GM23338 (cell line): Measurements from ENCODE around the gene RMI2. TPM values are rescaled to one million over a fixed set of nuclear protein-coding genes. Genes with fewer than 3 reads are reported as not detected.

Experiments
- ATAC-seq: fragments of 200-7000 bp; cut with Tn5 transposase; 3 replicates; pipeline ENCODE4 v1.9.1; 2020
- DNase-seq: peaks from one replicate; pipeline ENCODE4 v3.0.0-alpha.2; 2015; ENCODE audit warnings: low spot score
- H2AFZ ChIP-seq: fragments of 200-600 bp; sonication (generic); 2 replicates; pipeline ENCODE4 v1.8.0; 2016; ENCODE audit warnings: antibody characterized with exemption, mild to moderate bottlenecking, moderate library complexity
- H3F3A ChIP-seq: fragments of 200-600 bp; sonication (generic); replicated peaks from 2 replicates; pipeline ENCODE4 v1.8.0; 2017; ENCODE audit warnings: antibody characterized with exemption, mixed run types, low read depth
- H3K27ac ChIP-seq: fragments of 200-600 bp; sonication (generic); 2 replicates; pipeline ENCODE4 v1.6.1; 2016; ENCODE audit warnings: low read depth
- H3K27me3 ChIP-seq: fragments of 200-600 bp; sonication (generic); 2 replicates; pipeline ENCODE4 v1.8.0; 2016; ENCODE audit warnings: mild to moderate bottlenecking, mixed run types, moderate library complexity; ENCODE audit not compliant: insufficient read depth
- H3K36me3 ChIP-seq: fragments of 200-600 bp; sonication (generic); 2 replicates; pipeline ENCODE4 v1.8.0; 2016; ENCODE audit warnings: mild to moderate bottlenecking; ENCODE audit not compliant: insufficient read depth
- H3K4me1 ChIP-seq: fragments of 200-600 bp; sonication (generic); 2 replicates; pipeline ENCODE4 v1.8.0; 2016; ENCODE audit warnings: mild to moderate bottlenecking, moderate library complexity; ENCODE audit not compliant: insufficient read depth
- H3K4me2 ChIP-seq: fragments of 200-600 bp; sonication (generic); 2 replicates; pipeline ENCODE4 v1.7.1; 2017; ENCODE audit warnings: mixed run types
- H3K4me3 ChIP-seq: fragments of 200-600 bp; sonication (generic); 2 replicates; pipeline ENCODE4 v1.6.1; 2016; ENCODE audit warnings: mixed run types
- H3K79me2 ChIP-seq: fragments of 200-600 bp; sonication (generic); replicated peaks from 2 replicates; pipeline ENCODE4 v1.8.0; 2017; ENCODE audit warnings: mild to moderate bottlenecking; ENCODE audit not compliant: insufficient read depth
- H3K9me2 ChIP-seq: fragments of 200-600 bp; sonication (generic); 2 replicates; pipeline ENCODE4 v1.8.0; 2017; ENCODE audit not compliant: insufficient read depth
- H4K20me1 ChIP-seq: fragments of 200-600 bp; sonication (generic); replicated peaks from 2 replicates; pipeline ENCODE4 v1.8.0; 2017; ENCODE audit warnings: mild to moderate bottlenecking; ENCODE audit not compliant: insufficient read depth
- H3K27ac Mint-ChIP-seq: 2 replicates; pipeline ENCODE4 v1.8.0; 2020; ENCODE audit warnings: inconsistent platforms, mild to moderate bottlenecking, moderate library complexity, mixed read lengths
- H3K27me3 Mint-ChIP-seq: 3 replicates; pipeline ENCODE4 v1.8.0; 2022; ENCODE audit warnings: low read depth, mild to moderate bottlenecking, moderate library complexity, mixed read lengths, inconsistent platforms; ENCODE audit not compliant: insufficient read depth, poor library complexity
- H3K36me3 Mint-ChIP-seq: 3 replicates; pipeline ENCODE4 v1.8.0; 2021; ENCODE audit warnings: low read depth, mild to moderate bottlenecking, inconsistent platforms, moderate library complexity, mixed read lengths
- H3K4me1 Mint-ChIP-seq: 3 replicates; pipeline ENCODE4 v1.8.0; 2020; ENCODE audit warnings: mild to moderate bottlenecking, inconsistent platforms, mixed read lengths
- H3K4me3 Mint-ChIP-seq: 3 replicates; pipeline ENCODE4 v1.8.0; 2021; ENCODE audit warnings: moderate library complexity, mild to moderate bottlenecking, inconsistent platforms, mixed read lengths
- H3K9me3 Mint-ChIP-seq: 3 replicates; pipeline ENCODE4 v1.8.0; 2020; ENCODE audit warnings: moderate library complexity, mild to moderate bottlenecking, inconsistent platforms, mixed read lengths
- CREB1 ChIP-seq: fragments of 250-450 bp; sonication (Bioruptor Pico); IDR thresholded peaks from 2 replicates; pipeline ENCODE4 v1.5.0; 2020; ENCODE audit warnings: low read depth, mild to moderate bottlenecking, moderate library complexity
- CTCF ChIP-seq, 2 experiments: fragments of 200-600 bp in 1 of 2; sonication (generic) in 1 of 2; conservative IDR thresholded peaks; 2 replicates each; pipeline versions ENCODE4 v1.5.1 to v1.6.1; 2016 to 2017; ENCODE audit warnings: antibody characterized with exemption in 2 of 2, low read depth in 2 of 2, mild to moderate bottlenecking in 2 of 2, moderate library complexity in 1 of 2
- EZH2 ChIP-seq: fragments of 200-600 bp; sonication (generic); IDR thresholded peaks from one replicate; pipeline ENCODE4 v1.8.0; 2017; ENCODE audit warnings: antibody characterized with exemption, mild to moderate bottlenecking, low read depth; ENCODE audit not compliant: unreplicated experiment
- EZH2phosphoT487 ChIP-seq: fragments of 200-600 bp; sonication (generic); IDR thresholded peaks from one replicate; pipeline ENCODE4 v1.8.1; 2018; ENCODE audit warnings: antibody characterized with exemption; ENCODE audit not compliant: unreplicated experiment
- NANOG ChIP-seq: IDR thresholded peaks from 2 replicates; pipeline ENCODE4 v1.6.1; 2016; ENCODE audit warnings: antibody characterized with exemption, borderline replicate concordance
- POLR2AphosphoS5 ChIP-seq: IDR thresholded peaks from 2 replicates; pipeline ENCODE4 v1.6.1; 2016; ENCODE audit warnings: antibody characterized with exemption, low read depth
- REST ChIP-seq: IDR thresholded peaks from one replicate; pipeline ENCODE4 v1.6.1; 2018; ENCODE audit warnings: antibody characterized with exemption; ENCODE audit not compliant: unreplicated experiment
- STAT1 ChIP-seq: IDR thresholded peaks from one replicate; pipeline ENCODE4 v1.6.1; 2016; ENCODE audit warnings: antibody characterized with exemption; ENCODE audit not compliant: unreplicated experiment
- ZNF114 ChIP-seq: fragments of 250-450 bp; sonication (Bioruptor Pico); IDR thresholded peaks from 2 replicates; pipeline ENCODE4 v1.5.0; 2020; ENCODE audit warnings: mild to moderate bottlenecking, moderate library complexity
- ZNF331 ChIP-seq: fragments of 250-450 bp; sonication (Bioruptor Pico); IDR thresholded peaks from 2 replicates; pipeline ENCODE4 v1.5.0; 2020; ENCODE audit warnings: low read depth, mild to moderate bottlenecking, moderate library complexity
- polyA plus RNA-seq: library from polyadenylated mRNA; unstranded; fragments of >200 nt; fragmentation: Nextera tagmentation; extraction: Ambion mirVana; gene quantifications from 2 replicates; pipeline ENCODE4 v1.2.1, GENCODE V29; 2016
- total RNA-seq: library from RNA; depleted of rRNA; stranded (reverse); fragments of >200 nt; shearing (Covaris generic); gene quantifications from 2 replicates; pipeline ENCODE4 v1.2.3, GENCODE V29; 2014

RMI2 gene
- total and polyA plus RNA-seq, 2 experiments from 2014 or later, result 98.2 to 108 TPM

DNA sequence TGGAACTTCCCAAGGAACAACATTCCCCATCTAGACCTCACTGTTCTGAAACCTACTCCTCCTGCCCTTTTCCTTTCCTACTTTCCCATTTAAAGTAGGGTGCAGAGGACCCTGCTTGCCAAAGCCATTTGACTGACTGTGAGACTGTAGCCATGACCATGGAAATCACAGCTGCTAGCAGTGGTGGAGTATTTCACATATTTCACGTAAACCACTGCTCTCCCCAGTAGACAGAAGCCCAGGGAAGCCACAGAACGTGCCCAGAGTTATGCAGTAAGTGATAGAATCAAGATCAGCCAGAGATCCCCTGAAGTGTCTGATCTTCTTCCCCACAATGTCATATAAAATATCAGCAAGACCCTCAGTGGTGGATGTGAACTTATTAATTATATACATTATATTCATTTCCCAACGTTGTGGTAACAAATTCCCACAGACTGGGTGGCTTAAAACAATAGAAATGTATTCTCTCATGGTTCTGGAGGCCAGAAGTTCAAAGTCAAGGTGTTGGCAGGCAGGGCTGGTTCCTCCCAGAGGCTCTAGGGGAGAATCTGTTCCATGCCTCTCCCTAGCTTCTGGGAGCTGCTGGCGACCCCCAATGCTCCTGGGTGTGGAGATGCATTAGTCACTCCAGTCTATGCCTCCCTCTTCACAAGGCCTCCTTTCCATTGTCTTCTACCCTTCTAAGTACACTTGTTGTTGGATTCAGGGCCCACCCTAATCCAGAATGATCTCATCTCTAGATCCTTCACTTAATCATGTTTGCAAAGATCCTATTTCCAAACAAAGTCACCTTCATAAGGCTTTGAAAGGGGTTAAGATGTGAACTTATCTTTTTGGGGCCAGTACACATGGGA, 43.4 kb upstream of the RMI2 start:
- H3K9me3 Mint-ChIP-seq, result 0 out of 3 replicates have a peak, but pooled peaks cover 2% of the 10 kb centered on the region
- Histone ChIP-seq H3F3A (peaks cover 7% of the 10 kb centered on the region; the same call in 1 of the 2 replicates), H3K36me3 (no peaks in the 10 kb centered on the region), H3K4me1 (peaks cover 20% of the 10 kb centered on the region), H2AFZ (peak overlapping the region; percentile 69; the same call in 1 of the 2 replicates), H3K9me2 (no peaks in the 10 kb centered on the region), H3K27ac (no peak overlapping the region), H3K4me3 (no peak overlapping the region), H3K79me2 (no peaks in the 10 kb centered on the region), H4K20me1 (no peaks in the 10 kb centered on the region), H3K27me3 (no peaks in the 10 kb centered on the region), H3K4me2 (no peak overlapping the region)
- H3K4me1 Mint-ChIP-seq, result peaks cover 8% of the 10 kb centered on the region
- no peak for DNase-seq
- no peak for ATAC-seq
- H3K27ac Mint-ChIP-seq, result no peak overlapping the region
- no peak overlapping the region for H3K4me3 Mint-ChIP-seq
- TF ChIP-seq POLR2AphosphoS5 (no peak), NANOG (no peak), ZNF114 (CRISPR knock-in tag) (no peak), ZNF331 (CRISPR knock-in tag) (no peak), EZH2 (no peak)
- no peaks in the 10 kb centered on the region for H3K27me3 Mint-ChIP-seq
- H3K36me3 Mint-ChIP-seq, result no peaks in the 10 kb centered on the region; the same call in 2 of the 3 replicates

DNA sequence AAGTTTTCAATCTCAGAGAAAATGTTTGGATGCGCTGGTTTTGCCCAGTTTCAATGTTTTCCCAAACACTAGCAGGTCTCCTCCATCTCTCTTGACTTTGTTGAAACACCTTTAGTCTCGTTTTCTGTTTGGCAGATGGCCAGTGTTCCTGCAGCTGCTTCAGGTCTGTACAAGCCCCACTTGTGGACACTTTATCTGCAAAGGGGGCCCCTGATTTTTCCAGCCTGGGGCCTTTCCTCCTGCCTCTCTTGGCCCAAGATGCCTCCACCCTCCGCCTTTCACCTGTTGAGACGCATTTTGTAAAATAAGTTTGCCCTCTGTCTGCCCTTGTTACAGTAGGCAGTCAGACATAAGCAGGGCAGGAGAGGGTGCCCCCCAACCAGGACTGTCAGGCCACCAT, 42.3 kb upstream of the RMI2 start:
- Mint-ChIP-seq H3K4me3 (no peak overlapping the region), H3K36me3 (no peaks in the 10 kb centered on the region; the same call in 2 of the 3 replicates), H3K27me3 (no peaks in the 10 kb centered on the region), H3K9me3 (0 out of 3 replicates have a peak, but pooled peaks cover 2% of the 10 kb centered on the region), H3K4me1 (peaks cover under 1% of the 10 kb centered on the region; the same call in 2 of the 3 replicates), H3K27ac (no peak overlapping the region)
- Histone ChIP-seq H3K4me1 (peaks cover 9% of the 10 kb centered on the region; the same call in 1 of the 2 replicates), H3K4me2 (no peak overlapping the region), H4K20me1 (no peaks in the 10 kb centered on the region), H2AFZ (peak overlapping the region; percentile 72), H3K27ac (no peak overlapping the region; the same call in 1 of the 2 replicates), H3K79me2 (no peaks in the 10 kb centered on the region), H3K9me2 (no peaks in the 10 kb centered on the region), H3K4me3 (no peak overlapping the region), H3F3A (0 out of 2 replicates have a peak, but pooled peaks cover 2% of the 10 kb centered on the region), H3K27me3 (no peaks in the 10 kb centered on the region), H3K36me3 (no peaks in the 10 kb centered on the region)
- DNase-seq, result no peak
- no peak for ATAC-seq
- TF ChIP-seq STAT1 (no peak), CREB1 (CRISPR knock-in tag) (no peak), CTCF (conservative IDR thresholded peaks at IDR 0.05; ENCODE audit: low read depth in 2 of 2) (no peak), POLR2AphosphoS5 (no peak), ZNF331 (CRISPR knock-in tag) (no peak), REST (no peak), EZH2phosphoT487 (no peak)
